SJSA1 (cell line): ENCODE results near the gene TNS2. TPM values are rescaled to one million over a fixed set of nuclear protein-coding genes. Genes with fewer than 3 reads are reported as not detected.
A peak's percentile ranks its signal among the peaks of the same experiment; 100 is the strongest.

ENCODE experiments used
- DNase-seq, 2 experiments: peaks; one replicate each; pipeline ENCODE4 v3.0.0-alpha.2; 2015 to 2020; ENCODE audit warnings: low spot score in 2 of 2, low read depth in 1 of 2
- H3K27ac ChIP-seq: fragments of 250-450 bp; sonication (Bioruptor Pico); 2 replicates; pipeline ENCODE4 v1.5.1; 2020; ENCODE audit warnings: mild to moderate bottlenecking, moderate library complexity
- H3K27me3 ChIP-seq: fragments of 250-450 bp; sonication (Bioruptor Pico); replicated peaks from 2 replicates; pipeline ENCODE4 v1.5.1; 2020; ENCODE audit warnings: mild to moderate bottlenecking, moderate library complexity
- H3K36me3 ChIP-seq: fragments of 250-450 bp; sonication (Bioruptor Pico); 2 replicates; pipeline ENCODE4 v1.5.1; 2020; ENCODE audit warnings: mild to moderate bottlenecking
- H3K4me1 ChIP-seq: fragments of 250-450 bp; sonication (Bioruptor Pico); replicated peaks from 2 replicates; pipeline ENCODE4 v1.6.1; 2021; ENCODE audit warnings: mild to moderate bottlenecking
- H3K4me3 ChIP-seq: fragments of 250-450 bp; sonication (Bioruptor Pico); 2 replicates; pipeline ENCODE4 v1.5.1; 2020; ENCODE audit warnings: mild to moderate bottlenecking
- H3K9me3 ChIP-seq: fragments of 250-450 bp; sonication (Bioruptor Pico); replicated peaks from 2 replicates; pipeline ENCODE4 v1.5.1; 2020; ENCODE audit warnings: mild to moderate bottlenecking
- total RNA-seq: library from RNA; depleted of rRNA; stranded (reverse); fragments of >200 nt; shearing (Covaris generic); gene quantifications from 2 replicates; pipeline ENCODE4 v1.2.3, GENCODE V29; 2014

The TNS2 gene
- total RNA-seq, 1 experiment from 2014 or later, result 8.8 TPM

DNA sequence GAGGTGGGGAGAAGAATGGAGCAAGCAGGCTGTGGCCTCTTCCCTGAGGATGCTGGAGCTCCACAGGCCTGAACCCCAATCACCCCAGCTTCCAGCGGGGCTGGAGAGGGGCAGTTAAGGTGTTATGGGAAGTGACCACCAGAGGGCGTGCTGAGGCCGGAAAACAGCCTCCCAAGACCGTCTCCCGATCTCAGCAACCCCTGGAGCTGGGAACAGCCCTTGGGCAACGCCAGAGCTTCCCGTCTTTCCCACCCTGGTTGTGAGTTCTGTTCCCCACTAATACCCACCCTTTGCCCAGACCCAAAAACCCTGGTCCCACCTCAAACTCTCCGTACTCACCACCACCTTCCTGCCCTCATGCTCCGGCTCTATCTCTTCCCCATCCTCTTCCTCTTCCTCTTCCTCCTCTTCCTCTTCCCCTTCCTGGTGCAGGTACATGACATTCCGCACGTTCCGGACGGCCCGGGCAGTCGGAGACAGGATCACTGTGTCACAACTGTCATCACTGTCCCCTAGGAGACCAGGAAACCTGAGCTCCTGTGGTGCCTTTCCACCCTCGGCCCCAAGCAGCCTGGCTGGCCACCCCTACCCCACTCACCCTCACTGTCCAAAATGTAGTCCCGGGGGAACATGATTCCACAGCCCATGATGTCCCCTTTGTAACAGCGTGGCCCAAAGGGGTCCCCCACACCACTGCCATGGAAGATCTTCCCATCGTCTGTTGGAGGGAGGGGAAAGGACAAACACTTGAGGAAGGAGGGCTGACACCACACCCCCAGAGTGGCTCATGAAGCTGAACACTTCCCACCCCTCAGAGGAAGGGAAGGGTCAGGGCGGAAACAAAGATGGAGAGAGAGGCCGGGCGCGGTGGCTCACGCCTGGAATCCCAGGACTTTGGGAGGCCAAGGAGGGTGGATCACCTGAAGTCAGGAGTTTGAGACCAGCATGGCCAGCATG, 16.4 kb downstream of the TNS2 start:
- peak; percentile 66 to 87 for DNase-seq
- peaks cover 36% of the 10 kb centered on the region for H3K4me1 ChIP-seq
- peak overlapping the region; percentile 63 for H3K27ac ChIP-seq
- H3K27me3 ChIP-seq, result no peaks in the 10 kb centered on the region
- no peak overlapping the region for H3K4me3 ChIP-seq
- peaks cover 60% of the 10 kb centered on the region for H3K36me3 ChIP-seq
- H3K9me3 ChIP-seq, result no peaks in the 10 kb centered on the region

- Histone ChIP-seq H3K4me3 (no peak overlapping the region), H3K27me3 (no peaks in the 10 kb centered on the region), H3K27ac (no peak overlapping the region; the same call in 1 of the 2 replicates), H3K4me1 (peaks cover 41% of the 10 kb centered on the region), H3K9me3 (no peaks in the 10 kb centered on the region), H3K36me3 (peaks cover 66% of the 10 kb centered on the region)
- peak in 1 of 2 experiments; percentile 39 for DNase-seq
Measured at GRCh38 chr12:53067074-53067992, 17.5 kb downstream of the TNS2 start.

- Histone ChIP-seq H3K4me3 (no peak overlapping the region), H3K9me3 (no peaks in the 10 kb centered on the region), H3K4me1 (peaks cover 43% of the 10 kb centered on the region), H3K36me3 (peaks cover 67% of the 10 kb centered on the region), H3K27ac (no peak overlapping the region), H3K27me3 (no peaks in the 10 kb centered on the region)
- peak in 1 of 2 experiments; percentile 34 for DNase-seq
Measured at GRCh38 chr12:53067993-53068770, 18.3 kb downstream of the TNS2 start.

- Histone ChIP-seq H3K4me3 (no peak overlapping the region), H3K9me3 (no peaks in the 10 kb centered on the region), H3K4me1 (peaks cover 43% of the 10 kb centered on the region), H3K27ac (no peak overlapping the region), H3K36me3 (peaks cover 65% of the 10 kb centered on the region), H3K27me3 (no peaks in the 10 kb centered on the region)
- DNase-seq, result no peak
Measured at GRCh38 chr12:53068811-53069585, 19.1 kb downstream of the TNS2 start.

GRCh38 chr12:53069621-53070410, 20.0 kb downstream of the TNS2 start:
- Histone ChIP-seq H3K36me3 (peaks cover 63% of the 10 kb centered on the region), H3K27ac (no peak overlapping the region), H3K4me1 (peaks cover 43% of the 10 kb centered on the region), H3K4me3 (no peak overlapping the region), H3K9me3 (no peaks in the 10 kb centered on the region), H3K27me3 (no peaks in the 10 kb centered on the region)
- no peak for DNase-seq

DNA sequence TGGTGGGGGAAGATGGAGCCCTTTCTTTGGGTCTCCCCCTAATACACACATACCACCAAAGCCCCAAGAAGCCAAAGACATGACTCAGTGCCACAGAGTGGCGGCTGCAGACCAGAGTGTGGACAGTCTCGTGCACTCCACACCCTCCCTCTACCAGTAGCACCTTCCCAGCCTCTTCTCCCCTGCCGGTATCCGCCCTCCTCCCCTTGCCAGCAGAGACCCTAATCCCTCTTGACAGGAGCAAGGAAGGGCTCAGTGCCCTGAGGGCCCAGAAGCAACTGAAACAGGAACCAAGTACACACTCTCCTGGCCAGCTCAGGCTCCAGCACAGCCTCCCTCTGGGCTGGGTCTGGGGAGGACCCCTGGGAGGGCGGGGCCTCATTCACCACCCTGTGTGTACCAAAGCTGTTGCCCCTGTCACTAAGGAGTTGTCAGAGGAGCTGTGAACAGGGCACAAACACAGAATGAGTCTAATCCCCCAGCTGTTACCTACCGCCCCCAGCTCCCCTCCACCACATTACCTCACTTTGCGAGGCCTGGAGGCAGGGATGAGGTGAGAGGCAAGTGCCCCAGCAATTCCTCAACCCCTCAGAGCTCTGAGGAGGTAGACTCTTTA, 21.1 kb downstream of the TNS2 start:
- Histone ChIP-seq H3K27ac (no peak overlapping the region), H3K4me3 (no peak overlapping the region), H3K36me3 (peaks cover 63% of the 10 kb centered on the region), H3K4me1 (peaks cover 37% of the 10 kb centered on the region), H3K9me3 (no peaks in the 10 kb centered on the region), H3K27me3 (no peaks in the 10 kb centered on the region)
- DNase-seq, result no peak

DNA sequence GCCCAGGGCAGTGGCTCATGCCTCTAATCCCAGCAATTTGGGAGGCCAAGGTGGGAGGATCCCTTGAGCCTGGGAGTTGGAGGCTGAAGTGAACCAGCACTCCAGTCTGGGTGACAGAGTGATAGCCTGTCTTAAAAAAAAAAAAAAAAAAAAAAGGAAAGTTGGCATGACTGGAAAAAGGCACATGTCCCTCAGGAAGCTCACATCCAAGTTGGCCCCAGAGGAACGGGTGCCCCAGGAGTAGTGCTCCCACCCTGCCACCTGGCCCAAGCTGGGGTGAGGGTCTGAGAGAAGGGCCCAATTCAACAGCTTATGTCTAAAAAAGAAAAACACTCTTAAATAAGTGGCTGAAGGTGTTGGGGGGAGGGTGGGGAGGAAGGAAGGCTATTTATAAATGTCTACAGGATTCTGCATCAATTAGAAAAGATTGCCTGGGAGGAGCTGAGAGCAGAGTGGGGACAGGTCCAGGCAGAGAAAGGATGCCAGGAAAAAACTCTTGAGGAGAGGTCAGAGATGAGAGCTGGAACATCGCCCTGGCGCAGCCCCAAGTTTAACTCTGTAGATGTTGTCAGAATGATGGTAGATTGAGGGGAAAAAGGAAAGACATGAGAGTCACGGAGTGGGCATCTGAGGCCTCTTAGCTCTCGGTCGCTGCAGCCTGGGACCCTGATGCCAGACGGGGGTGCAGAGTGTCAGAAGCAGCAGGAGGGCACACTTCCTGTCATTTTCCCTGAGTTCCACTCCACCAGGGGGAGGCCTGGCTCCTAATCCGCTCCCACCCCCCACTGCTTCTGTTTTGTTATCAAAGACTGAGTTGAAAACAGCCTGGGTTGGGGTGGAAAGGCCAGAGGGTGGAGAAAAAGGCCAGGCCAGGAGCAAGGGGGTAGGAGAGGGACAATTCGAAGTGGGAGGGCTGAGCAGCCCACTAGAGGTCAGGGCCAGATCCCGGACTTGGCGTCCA, 22.0 kb downstream of the TNS2 start:
- Histone ChIP-seq H3K4me3 (no peak overlapping the region), H3K27me3 (no peaks in the 10 kb centered on the region), H3K4me1 (peaks cover 28% of the 10 kb centered on the region), H3K27ac (no peak overlapping the region), H3K36me3 (peaks cover 61% of the 10 kb centered on the region), H3K9me3 (no peaks in the 10 kb centered on the region)
- no peak for DNase-seq

DNA sequence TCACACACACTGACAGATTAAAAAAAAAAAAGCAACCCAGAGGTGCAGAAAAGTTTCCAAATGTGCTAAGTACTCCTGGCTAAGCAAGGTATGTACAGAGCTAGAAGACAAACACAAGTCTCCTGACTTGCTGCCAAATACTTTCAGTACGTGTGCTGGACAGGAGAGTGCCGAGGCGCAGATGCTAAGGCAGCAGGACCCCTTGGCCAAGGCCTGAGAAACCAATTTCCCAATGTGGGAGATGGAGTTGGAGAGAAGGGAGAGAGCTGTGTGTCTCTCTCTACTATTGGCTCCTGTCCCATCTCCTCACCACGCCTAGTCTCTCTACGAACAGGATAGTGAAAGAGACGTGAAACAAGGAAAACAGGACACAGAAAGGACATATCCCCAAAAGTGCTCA, 24.0 kb downstream of the TNS2 start:
- Histone ChIP-seq H3K9me3 (no peaks in the 10 kb centered on the region), H3K4me3 (no peak overlapping the region), H3K36me3 (peaks cover 63% of the 10 kb centered on the region), H3K27ac (no peak overlapping the region), H3K4me1 (peaks cover 26% of the 10 kb centered on the region), H3K27me3 (no peaks in the 10 kb centered on the region)
- no peak for DNase-seq

DNA sequence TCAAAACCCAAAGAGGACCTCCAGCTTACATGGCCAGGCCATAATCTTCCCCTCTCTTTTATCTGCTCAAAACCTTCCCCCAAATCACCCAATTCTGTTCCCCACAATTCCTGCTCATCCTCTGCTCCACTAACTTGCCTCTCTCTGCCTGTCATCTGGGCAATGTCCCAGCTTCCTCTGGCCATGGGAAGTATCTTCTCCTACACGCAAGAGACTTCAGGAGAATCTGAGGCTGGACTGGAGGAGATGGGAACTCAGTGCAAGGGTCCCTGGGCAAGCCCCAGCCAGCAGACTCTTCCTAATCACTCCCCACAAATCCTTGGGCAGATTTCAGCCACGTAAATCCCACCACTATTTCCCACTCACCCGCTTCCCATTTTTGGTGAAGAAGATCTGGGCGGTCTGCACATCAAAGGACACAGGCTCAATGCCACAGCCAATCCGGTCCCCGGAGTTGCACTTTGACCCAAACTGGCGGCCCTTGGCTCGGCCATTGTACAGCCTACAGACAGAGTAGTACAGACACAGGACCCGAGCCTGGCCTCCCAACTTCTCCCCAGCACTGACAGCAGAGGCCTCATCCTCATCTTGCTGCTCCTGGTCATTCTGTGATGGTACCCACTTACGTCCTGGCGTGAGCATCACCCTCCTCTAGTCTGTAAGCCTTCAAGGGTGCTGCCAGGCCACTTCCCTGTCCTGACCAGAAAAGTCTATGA, 24.6 kb downstream of the TNS2 start:
- no peak for DNase-seq
- Histone ChIP-seq H3K9me3 (no peaks in the 10 kb centered on the region), H3K4me3 (no peak overlapping the region), H3K36me3 (peaks cover 63% of the 10 kb centered on the region), H3K27ac (no peak overlapping the region), H3K27me3 (no peaks in the 10 kb centered on the region), H3K4me1 (peaks cover 26% of the 10 kb centered on the region)

GRCh38 chr12:53074999-53075370, 25.1 kb downstream of the TNS2 start:
- no peak for DNase-seq
- Histone ChIP-seq H3K27ac (no peak overlapping the region), H3K4me3 (no peak overlapping the region), H3K4me1 (peaks cover 31% of the 10 kb centered on the region), H3K9me3 (no peaks in the 10 kb centered on the region), H3K27me3 (no peaks in the 10 kb centered on the region), H3K36me3 (peaks cover 60% of the 10 kb centered on the region)

DNA sequence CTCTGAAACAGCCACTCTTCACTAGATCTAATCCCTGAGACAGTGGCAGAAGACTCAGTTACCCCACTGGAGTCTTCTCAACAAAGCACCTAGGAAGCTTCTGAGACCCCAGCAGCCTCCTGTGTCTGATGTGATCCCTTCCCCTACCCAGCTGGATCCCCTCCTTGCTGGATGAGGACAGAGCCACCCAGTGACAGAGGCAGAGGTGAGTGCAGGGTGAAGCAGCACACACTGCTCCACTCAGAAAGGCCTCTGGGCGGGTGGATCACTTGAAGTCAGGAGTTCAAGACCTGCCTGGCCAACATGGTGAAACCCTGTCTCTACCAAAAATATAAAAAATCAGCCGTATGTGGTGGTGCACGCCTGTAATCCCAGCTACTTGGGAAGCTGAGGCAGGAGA, 26.6 kb downstream of the TNS2 start:
- no peak overlapping the region for H3K4me3 ChIP-seq
- peaks cover 32% of the 10 kb centered on the region for H3K4me1 ChIP-seq
- H3K36me3 ChIP-seq, result peaks cover 46% of the 10 kb centered on the region
- no peak for DNase-seq
- H3K27ac ChIP-seq, result no peak overlapping the region
- H3K27me3 ChIP-seq, result no peaks in the 10 kb centered on the region
- no peaks in the 10 kb centered on the region for H3K9me3 ChIP-seq
